Keratinocyte (primary cell): ENCODE measurements around the gene COG6.

Source experiments
- CTCF ChIP-seq, 3 experiments: IDR thresholded peaks in 1 of 3; conservative IDR thresholded peaks in 1 of 3; optimal IDR thresholded peaks in 1 of 3; 2 replicates in 2 of 3; 3 replicates in 1 of 3; pipeline versions ENCODE3 to v1.5.1; 2011; ENCODE audit warnings: low read length in 3 of 3, mild to moderate bottlenecking in 3 of 3, moderate library complexity in 2 of 3, control low read depth in 1 of 3, inconsistent platforms in 1 of 3; ENCODE audit not compliant: insufficient read depth in 2 of 3; ENCODE audit errors: extremely low read depth in 1 of 3
- EZH2 ChIP-seq: IDR thresholded peaks from one replicate; pipeline ENCODE4 v1.6.1; 2012; ENCODE audit warnings: inconsistent platforms, mild to moderate bottlenecking, low read length, moderate library complexity

- no peak for TF ChIP-seq CTCF (optimal IDR thresholded peaks at IDR 0.05 in 1 of 3, IDR thresholded peaks at IDR 0.05 in 1 of 3, conservative IDR thresholded peaks at IDR 0.05 in 1 of 3; ENCODE audit: extremely low read depth in 1 of 3, insufficient read depth in 2 of 3, low read length in 3 of 3)
- no peak for TF ChIP-seq EZH2
These were observed 131.6 kb downstream of the COG6 start for GRCh38 chr13:39787086-39787487.
